A673 (cell line): ENCODE results near the gene SKAP1.

Experiments
- CTCF ChIP-seq: fragments of 300-800, 200-600 bp; sonication (generic); conservative IDR thresholded peaks from 2 replicates; pipeline ENCODE4 v1.5.1; 2017; ENCODE audit warnings: low read depth, mild to moderate bottlenecking, antibody characterized with exemption, low read length, moderate library complexity, mixed read lengths
- EZH2 ChIP-seq: fragments of 200-600 bp; sonication (generic); IDR thresholded peaks from 2 replicates; pipeline ENCODE4 v1.6.1; 2017; ENCODE audit warnings: borderline replicate concordance, low read depth, mild to moderate bottlenecking, mixed read lengths, antibody characterized with exemption, low read length; ENCODE audit not compliant: poor library complexity, severe bottlenecking

- TF ChIP-seq CTCF, result no peak
- TF ChIP-seq EZH2, result no peak
Observed at GRCh38 chr17:48213797-48214196, 216.2 kb downstream of the SKAP1 start.
